HepG2 (cell line): ENCODE results near the gene TEAD1. TPM values are rescaled to one million over a fixed set of nuclear protein-coding genes. Genes with fewer than 3 reads are reported as not detected.

ENCODE experiments used
- ATAC-seq: fragments of 200-7000 bp; cut with Tn5 transposase; 3 replicates; pipeline ENCODE4 v1.9.1; 2020; ENCODE audit warnings: mild to moderate bottlenecking, moderate library complexity
- BruUV-seq: library from RNA; stranded (reverse); fragments of 400-500 nt; replicated peaks from 2 replicates; lab custom pipeline; 2021; lab: Mats Ljungman, UMichigan
- CTCF ChIA-PET: fragments of 300-600 bp; formaldehyde crosslinking; extraction: SDS; loops from one replicate; lab custom pipeline; 2021; ENCODE audit warnings: low total read pairs, inconsistent platforms, low intra/inter-chr PET ratio; lab: Yijun Ruan, JAX
- POLR2A ChIA-PET: fragments of 350-600 bp; sonication (Branson Sonifier 250); formaldehyde crosslinking; loops from one replicate; lab custom pipeline; 2020; ENCODE audit warnings: antibody characterized with exemption, inconsistent platforms; lab: Yijun Ruan, JAX
- DNase-seq: peaks from one replicate; pipeline ENCODE4 v3.0.0-alpha.2; 2015; ENCODE audit warnings: low spot score
- FAIRE-seq: peaks from 3 replicates; lab custom pipeline; 2011; peaks lifted over from hg19 to GRCh38; lab: Jason Lieb, UNC
- H2AFZ ChIP-seq: one replicate; pipeline ENCODE4 v1.6.1; 2011; ENCODE audit warnings: low read length, inconsistent platforms
- H3K27ac ChIP-seq: fragments of 300-600 bp; 3 replicates; pipeline ENCODE4 v1.8.0; 2011; ENCODE audit warnings: mixed run types, mild to moderate bottlenecking, mixed read lengths, low read length, inconsistent platforms; ENCODE audit not compliant: insufficient read depth; ENCODE audit errors: extremely low read length
- H3K27me3 ChIP-seq, 2 experiments: fragments of 200-600 bp in 1 of 2; 2 replicates in 1 of 2; 3 replicates in 1 of 2; pipeline versions ENCODE4 v1.6.0 to v1.8.0; 2011; ENCODE audit warnings: low read length in 2 of 2, mild to moderate bottlenecking in 2 of 2, moderate library complexity in 2 of 2, inconsistent platforms in 1 of 2; ENCODE audit not compliant: insufficient read depth in 2 of 2, control insufficient read depth in 1 of 2
- H3K36me3 ChIP-seq, 2 experiments: fragments of 200-600 bp in 1 of 2; replicated peaks in 1 of 2; 2 replicates in 1 of 2; 3 replicates in 1 of 2; pipeline versions ENCODE4 v1.5.1 to v1.8.0; 2011; ENCODE audit warnings: low read length in 2 of 2, inconsistent platforms in 1 of 2; ENCODE audit not compliant: insufficient read depth in 2 of 2, control insufficient read depth in 1 of 2
- H3K4me1 ChIP-seq: 2 replicates; pipeline ENCODE4 v1.5.1; 2012; ENCODE audit warnings: low read length, inconsistent platforms; ENCODE audit not compliant: insufficient read depth
- H3K4me2 ChIP-seq: 2 replicates; pipeline ENCODE4 v1.6.0; 2011; ENCODE audit warnings: low read depth, low read length, inconsistent platforms
- H3K4me3 ChIP-seq, 3 experiments: fragments of 200-600 bp in 1 of 3; sonication (generic), shearing (Covaris generic) in 1 of 3; replicated peaks in 1 of 3; 2 replicates each; pipeline ENCODE4 v1.5.1; 2011 to 2016; ENCODE audit warnings: low read length in 3 of 3, inconsistent platforms in 2 of 3, low read depth in 2 of 3, mild to moderate bottlenecking in 2 of 3, control low read depth in 1 of 3, mixed read lengths in 1 of 3; ENCODE audit not compliant: insufficient read depth in 1 of 3
- H3K79me2 ChIP-seq: one replicate; pipeline ENCODE4 v1.6.1; 2011; ENCODE audit warnings: low read length, inconsistent platforms; ENCODE audit not compliant: insufficient read depth
- H3K9ac ChIP-seq: 2 replicates; pipeline ENCODE4 v1.6.0; 2011; ENCODE audit warnings: mild to moderate bottlenecking, low read depth, low read length, inconsistent platforms; ENCODE audit not compliant: insufficient read depth
- H3K9me3 ChIP-seq: 2 replicates; pipeline ENCODE4 v1.5.1; 2012; ENCODE audit warnings: mild to moderate bottlenecking, low read length
- H4K20me1 ChIP-seq: 2 replicates; pipeline ENCODE4 v1.6.0; 2011; ENCODE audit warnings: inconsistent platforms, mild to moderate bottlenecking, low read length, moderate library complexity; ENCODE audit not compliant: insufficient read depth
- FOXJ3 ChIP-seq: sonication (generic); formaldehyde crosslinking; IDR thresholded peaks from 2 replicates; pipeline ENCODE4 v1.4.0; 2020; ENCODE audit warnings: missing genetic modification reagents, mild to moderate bottlenecking, borderline replicate concordance
- NFATC3 ChIP-seq: sonication (generic); formaldehyde crosslinking; IDR thresholded peaks from 2 replicates; pipeline ENCODE4 v1.5.1; 2020; ENCODE audit warnings: mild to moderate bottlenecking, missing genetic modification reagents
- ZC3H4 ChIP-seq: sonication (generic); formaldehyde crosslinking; IDR thresholded peaks from 2 replicates; pipeline ENCODE4 v1.4.0; 2020; ENCODE audit warnings: missing genetic modification reagents, borderline replicate concordance
- ZNF34 ChIP-seq: sonication (generic); formaldehyde crosslinking; IDR thresholded peaks from 2 replicates; pipeline ENCODE4 v1.4.0; 2020; ENCODE audit warnings: mild to moderate bottlenecking, missing genetic modification reagents, borderline replicate concordance
- ZNF619 ChIP-seq: sonication (generic); formaldehyde crosslinking; IDR thresholded peaks from 2 replicates; pipeline ENCODE4 v1.4.0; 2020; ENCODE audit warnings: mild to moderate bottlenecking, missing genetic modification reagents
- WGBS: methylation state at CpG from one replicate; pipeline ENCODE4 v1.1.6; 2017; ENCODE audit warnings: low lambda C conversion rate; 5-methylcytosine and 5-hydroxymethylcytosine counted together
- in situ Hi-C: cut with HindIII; loops from 2 replicates; pipeline ENCODE4 v1.10.0; 2017; ENCODE audit warnings: low pct_unique_long_range_greater_than_20kb; ENCODE audit not compliant: extremely low pct_ligation_motif_present
- intact Hi-C: fragments of 100-400 bp; cut with micrococcal nuclease; formaldehyde crosslinking; loops from one replicate; pipeline ENCODE4 v1.10.0; 2022; ENCODE audit not compliant: unreplicated experiment
- polyA plus RNA-seq, 8 experiments: library from polyadenylated mRNA; depleted of rRNA in 3 of 8; stranded (reverse) in 7 of 8; unstranded in 1 of 8; fragments of >200 nt; fragmentation: Illumina TruSeq in 4 of 8; extraction: Trizol in 4 of 8; gene quantifications; 2 replicates each; pipeline versions ENCODE4 v1.2.1 to v1.2.3, GENCODE V29; 2011 to 2016; ENCODE audit warnings: low read depth in 4 of 8, missing spikeins in 1 of 8, mixed read lengths in 1 of 8; ENCODE audit not compliant: insufficient read depth in 1 of 8
- total RNA-seq, 5 experiments: library from RNA; depleted of rRNA; stranded (reverse); fragments of >200 nt; fragmentation: Illumina TruSeq; extraction: Trizol; gene quantifications; 2 replicates each; pipeline ENCODE4 v1.2.3, GENCODE V29; 2016; ENCODE audit warnings: low read depth in 1 of 5
- TF ChIP-seq, protein P1 (sequence below): sonication (generic); formaldehyde crosslinking; conservative IDR thresholded peaks from 2 replicates; pipeline ENCODE4 v1.8.1; 2023; ENCODE audit warnings: missing genetic modification reagents
- TF ChIP-seq, protein P2 (sequence below): sonication (generic); formaldehyde crosslinking; IDR thresholded peaks from 2 replicates; pipeline ENCODE4 v1.5.0; 2020; ENCODE audit warnings: mild to moderate bottlenecking, missing genetic modification reagents, moderate library complexity
- TF ChIP-seq, protein P3 (sequence below): sonication (generic); formaldehyde crosslinking; IDR thresholded peaks from 2 replicates; pipeline ENCODE4 v1.8.1; 2023; ENCODE audit warnings: mild to moderate bottlenecking, moderate library complexity, missing genetic modification reagents

Gene TEAD1
- total and polyA plus RNA-seq, 2 of the 13 experiments (the other 11 are each of a cell fraction or from before 2014, with no cell fraction given): 20.1 to 30.5 TPM

DNA sequence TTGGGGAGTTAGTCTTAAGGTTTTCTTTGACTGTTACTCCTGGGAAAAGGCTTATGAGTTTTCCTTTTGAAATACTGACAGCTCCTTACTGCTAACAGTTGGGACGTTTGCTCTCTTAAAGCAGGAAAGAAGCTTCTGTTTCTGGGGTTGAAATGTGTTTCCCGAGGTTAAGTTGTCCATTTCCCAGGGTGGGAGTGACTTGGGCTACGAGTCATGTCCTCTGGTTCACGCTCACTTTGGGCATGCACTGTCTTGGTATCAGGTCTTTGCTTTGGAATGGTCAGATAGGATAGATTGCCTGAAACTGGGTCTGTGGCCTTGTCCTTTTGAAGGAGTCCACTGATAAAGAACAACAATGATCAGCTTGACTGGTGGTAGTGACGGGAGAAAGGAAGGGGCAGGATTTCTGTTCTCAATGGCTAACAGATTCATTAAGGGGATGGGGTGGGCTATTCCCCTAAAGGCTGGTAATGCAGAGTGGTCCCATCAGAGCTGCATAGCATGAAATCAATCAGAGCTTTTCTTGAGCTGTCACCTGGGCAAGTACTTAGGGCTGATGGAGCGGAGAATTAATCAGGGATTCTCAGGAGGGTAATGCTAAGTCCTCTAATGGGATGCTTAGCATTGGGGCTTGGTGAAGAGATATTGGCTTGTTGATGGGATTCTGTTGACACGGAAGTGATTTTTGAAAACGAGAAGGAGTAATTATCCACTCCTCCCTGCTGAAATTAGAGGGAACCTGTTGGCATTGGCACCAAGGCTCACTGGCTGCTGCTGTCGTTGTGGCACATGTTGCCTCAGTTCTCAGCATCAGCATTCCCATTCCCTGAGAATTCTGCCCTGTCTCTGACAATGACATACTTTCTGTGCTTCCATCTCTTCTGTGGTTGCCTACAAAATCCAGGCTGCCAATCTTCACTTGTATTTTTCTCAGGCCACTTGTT is 81.6 kb downstream of the TEAD1 start:
- no peaks in the 10 kb centered on the region for H3K9me3 ChIP-seq
- peaks cover 61% of the 10 kb centered on the region for H3K79me2 ChIP-seq
- peaks cover 27% of the 10 kb centered on the region for H4K20me1 ChIP-seq
- CTCF ChIA-PET: no interaction called here
- no peak overlapping the region for H3K4me3 ChIP-seq
- TF ChIP-seq FOXJ3 (CRISPR knock-in tag): no peak
- TF ChIP-seq ZNF619 (CRISPR knock-in tag): no peak
- TF ChIP-seq, protein P1, sequence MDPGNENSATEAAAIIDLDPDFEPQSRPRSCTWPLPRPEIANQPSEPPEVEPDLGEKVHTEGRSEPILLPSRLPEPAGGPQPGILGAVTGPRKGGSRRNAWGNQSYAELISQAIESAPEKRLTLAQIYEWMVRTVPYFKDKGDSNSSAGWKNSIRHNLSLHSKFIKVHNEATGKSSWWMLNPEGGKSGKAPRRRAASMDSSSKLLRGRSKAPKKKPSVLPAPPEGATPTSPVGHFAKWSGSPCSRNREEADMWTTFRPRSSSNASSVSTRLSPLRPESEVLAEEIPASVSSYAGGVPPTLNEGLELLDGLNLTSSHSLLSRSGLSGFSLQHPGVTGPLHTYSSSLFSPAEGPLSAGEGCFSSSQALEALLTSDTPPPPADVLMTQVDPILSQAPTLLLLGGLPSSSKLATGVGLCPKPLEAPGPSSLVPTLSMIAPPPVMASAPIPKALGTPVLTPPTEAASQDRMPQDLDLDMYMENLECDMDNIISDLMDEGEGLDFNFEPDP: 0 out of 2 replicates have a peak, but pooled peaks have one; percentile 18
- TF ChIP-seq ZC3H4: no peak
- TF ChIP-seq NFATC3 (CRISPR knock-in tag): no peak
- TF ChIP-seq ZNF34 (CRISPR knock-in tag): no peak
- TF ChIP-seq, protein P2, sequence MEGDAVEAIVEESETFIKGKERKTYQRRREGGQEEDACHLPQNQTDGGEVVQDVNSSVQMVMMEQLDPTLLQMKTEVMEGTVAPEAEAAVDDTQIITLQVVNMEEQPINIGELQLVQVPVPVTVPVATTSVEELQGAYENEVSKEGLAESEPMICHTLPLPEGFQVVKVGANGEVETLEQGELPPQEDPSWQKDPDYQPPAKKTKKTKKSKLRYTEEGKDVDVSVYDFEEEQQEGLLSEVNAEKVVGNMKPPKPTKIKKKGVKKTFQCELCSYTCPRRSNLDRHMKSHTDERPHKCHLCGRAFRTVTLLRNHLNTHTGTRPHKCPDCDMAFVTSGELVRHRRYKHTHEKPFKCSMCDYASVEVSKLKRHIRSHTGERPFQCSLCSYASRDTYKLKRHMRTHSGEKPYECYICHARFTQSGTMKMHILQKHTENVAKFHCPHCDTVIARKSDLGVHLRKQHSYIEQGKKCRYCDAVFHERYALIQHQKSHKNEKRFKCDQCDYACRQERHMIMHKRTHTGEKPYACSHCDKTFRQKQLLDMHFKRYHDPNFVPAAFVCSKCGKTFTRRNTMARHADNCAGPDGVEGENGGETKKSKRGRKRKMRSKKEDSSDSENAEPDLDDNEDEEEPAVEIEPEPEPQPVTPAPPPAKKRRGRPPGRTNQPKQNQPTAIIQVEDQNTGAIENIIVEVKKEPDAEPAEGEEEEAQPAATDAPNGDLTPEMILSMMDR: no peak
- TF ChIP-seq, protein P3, sequence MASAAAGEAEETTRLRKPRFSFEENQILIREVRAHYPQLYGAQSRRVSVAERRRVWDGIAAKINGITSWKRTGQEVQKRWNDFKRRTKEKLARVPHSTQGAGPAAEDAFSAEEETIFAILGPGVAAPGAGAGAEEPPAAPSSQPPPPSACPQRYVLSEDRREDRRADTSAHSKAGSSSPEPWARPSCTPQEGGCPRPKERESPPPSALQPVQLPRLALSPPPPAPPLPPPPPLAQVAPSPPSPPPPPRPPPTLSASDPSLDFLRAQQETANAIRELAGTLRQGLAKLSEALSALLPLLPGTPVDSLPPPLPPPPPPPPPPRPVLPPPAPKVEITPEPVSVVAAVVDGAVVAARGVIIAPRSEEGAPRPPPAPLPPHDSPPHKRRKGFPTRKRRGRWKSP (CRISPR knock-in tag): no peak
- TF ChIP-seq, all 625 proteins: peak for 1
- DNase-seq (no peak), FAIRE-seq (no peak), ATAC-seq (no peak)
- no TSS peak for BruUV-seq
- in situ Hi-C loops: no loop called here
- no peak overlapping the region for H3K9ac ChIP-seq
- H3K4me2 ChIP-seq: no peak overlapping the region
- POLR2A ChIA-PET: no interaction called here
- peaks cover 23% of the 10 kb centered on the region for H3K4me1 ChIP-seq
- no peaks in the 10 kb centered on the region for H3K36me3 ChIP-seq
- H3K27ac ChIP-seq: no peak overlapping the region
- H3K27me3 ChIP-seq: no peaks in the 10 kb centered on the region
- intact Hi-C loops: no loop called here
- H2AFZ ChIP-seq: no peak overlapping the region
- WGBS: 90% methylated on average over 9 of the region's 9 CpGs
